ENCODE results near the gene CADM4.

The CADM4 gene

DNA sequence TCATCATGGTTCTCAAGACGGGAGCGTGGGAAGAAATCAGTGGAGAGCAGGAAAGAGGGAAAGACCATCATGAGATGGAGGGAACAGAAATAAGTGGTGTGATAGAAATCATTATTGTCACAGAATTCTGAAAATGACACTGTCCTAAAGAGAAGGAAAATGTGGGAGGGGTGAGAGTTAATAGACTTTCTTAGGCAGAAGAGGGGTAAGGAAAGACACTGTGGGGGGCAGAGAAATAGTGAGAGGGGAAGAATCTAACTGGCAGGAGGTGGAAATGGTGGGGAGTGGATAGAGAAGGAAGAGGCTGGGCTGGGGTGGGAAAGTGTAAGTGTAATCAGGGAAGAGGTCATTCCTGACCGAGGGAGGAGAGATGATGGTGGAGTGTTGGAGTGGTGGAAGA is 60.9 kb downstream of the CADM4 start:
- no peak for DNase-seq

DNA sequence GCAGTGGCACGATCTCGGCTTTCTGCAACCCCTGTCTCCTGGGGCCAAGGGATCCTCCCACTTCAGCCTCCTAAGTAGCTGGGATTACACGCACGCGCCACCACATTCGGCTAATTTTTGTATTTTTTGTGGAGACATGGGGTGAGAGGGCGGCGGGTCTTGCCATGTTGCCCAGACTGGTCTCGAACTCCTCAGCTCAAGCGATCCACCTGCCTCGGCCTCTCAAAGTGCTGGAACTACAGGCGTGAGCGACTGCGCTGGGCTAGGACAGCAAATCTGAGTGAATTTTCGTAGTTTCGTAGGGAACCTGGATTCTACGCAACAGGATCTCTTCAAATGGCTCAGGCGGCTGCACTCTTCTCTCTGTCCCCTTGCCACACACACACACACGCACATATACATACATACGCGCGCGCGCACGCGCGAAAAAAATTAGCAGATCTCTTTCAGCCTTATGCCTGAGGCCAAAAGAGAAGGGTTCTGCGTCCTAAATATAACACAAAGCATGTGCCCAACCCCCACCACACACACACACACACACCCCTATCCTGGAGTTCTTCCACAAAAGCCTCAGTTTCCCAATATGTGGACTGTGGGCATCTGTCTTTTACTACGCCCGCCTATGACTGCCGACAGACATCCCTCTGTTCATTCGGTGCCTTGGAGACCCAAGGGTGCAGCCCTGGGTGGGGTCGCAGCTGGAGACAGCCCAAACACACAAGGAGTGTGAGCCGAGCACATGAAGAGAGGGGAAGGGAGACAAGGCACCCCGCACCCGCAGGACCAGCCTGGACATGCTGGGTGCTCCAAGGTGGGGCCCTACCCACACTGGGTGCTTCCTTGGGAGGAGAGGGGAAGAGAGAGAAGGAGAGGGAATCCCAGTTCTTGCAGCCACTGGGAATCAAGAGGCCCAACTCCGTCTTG is 63.4 kb downstream of the CADM4 start:
- no peak for DNase-seq

DNA sequence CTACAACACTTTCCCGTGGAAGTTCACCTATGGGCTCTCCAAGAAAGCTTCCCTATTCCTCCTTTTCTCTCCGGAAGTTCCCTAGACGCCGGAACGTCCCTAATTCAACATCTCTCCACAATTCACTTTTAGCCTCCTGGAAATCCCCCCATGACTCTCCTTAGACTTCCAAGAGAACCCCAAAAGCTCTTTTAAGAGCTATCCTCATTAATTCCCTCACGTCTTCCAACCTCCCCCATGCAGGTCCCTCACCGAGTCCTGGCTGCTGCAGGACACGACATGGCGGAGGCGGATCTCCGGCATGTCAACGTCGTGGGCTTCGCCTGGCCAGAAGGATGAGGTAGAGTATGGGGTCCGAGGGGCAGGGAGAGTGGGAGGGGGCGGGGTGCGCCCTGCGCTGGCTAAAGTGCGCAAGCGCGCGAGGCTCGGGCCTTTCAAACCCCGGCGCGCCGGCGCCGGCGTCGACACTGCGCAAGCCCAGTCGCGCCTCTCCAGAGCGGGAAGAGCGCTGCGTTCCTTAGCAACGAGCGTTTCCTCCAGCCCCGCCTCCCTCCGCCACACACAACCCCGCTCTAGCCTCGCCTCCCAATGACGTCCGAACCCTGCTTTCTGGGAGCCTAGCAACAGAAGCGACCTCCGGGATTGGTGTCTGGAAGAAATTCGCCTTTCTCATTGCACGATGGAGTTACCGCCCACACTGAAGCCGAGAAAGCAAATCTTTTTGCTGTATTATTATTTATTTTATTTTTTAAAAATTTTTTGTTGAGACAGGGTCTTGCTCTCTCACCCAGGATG is 64.3 kb downstream of the CADM4 start, which contains the start of the genes PINLYP and XRCC1:
TSS of gene PINLYP (plus strand) at position 646 of the 795 bp plus-strand sequence. CDS start 1,391 bp downstream, outside the sequence.
TSS of gene XRCC1 (minus strand) at position 372 of the 795 bp plus-strand sequence. CDS start at position 303, 69 bp downstream.
- DNase-seq: peak; percentile 96

DNA sequence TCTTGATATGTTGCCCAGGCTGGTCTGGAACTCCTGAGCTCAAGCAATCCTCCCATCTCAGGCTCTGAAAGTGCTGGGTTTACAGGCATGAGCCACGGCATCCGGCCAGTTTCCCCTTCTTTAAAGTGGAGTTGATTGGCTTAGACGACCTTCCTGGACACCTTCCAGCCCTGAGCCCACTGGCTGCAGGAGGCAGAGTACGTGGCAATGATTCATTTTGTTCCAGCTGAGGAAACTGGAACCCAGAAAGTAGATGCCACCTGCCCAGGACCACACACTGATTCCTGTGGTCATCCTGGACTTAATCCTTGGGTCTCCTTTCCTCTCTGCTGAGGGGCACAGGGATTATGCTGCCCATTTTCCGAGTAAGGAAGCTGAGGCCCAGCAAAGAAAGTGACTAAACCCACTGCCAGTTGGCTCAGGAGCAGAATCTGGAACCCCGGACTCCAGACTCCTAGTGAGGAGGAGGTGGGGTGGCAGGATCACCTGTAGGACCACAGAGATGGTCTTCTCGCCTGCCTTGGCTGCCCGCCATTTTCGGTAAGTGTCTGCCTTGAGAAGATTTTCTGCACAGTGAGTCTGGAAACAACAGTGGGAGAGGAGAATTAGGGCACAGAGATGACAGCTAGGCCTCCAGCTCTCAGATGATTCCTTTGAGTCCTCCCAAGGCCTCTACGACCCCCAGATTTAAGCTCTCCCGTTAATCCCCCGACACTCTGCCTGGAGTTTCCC is 65.1 kb downstream of the CADM4 start:
- no peak for DNase-seq

Measured in NCI-H1048 (cell line).